HG02943 (cell line): ENCODE measurements around the gene OPCML.

Source experiments
- ATAC-seq: cut with Tn5 transposase; IDR thresholded peaks from one replicate; pipeline ENCODE4 v1.9.1; 2021; ENCODE audit warnings: mild to moderate bottlenecking, low read depth, moderate library complexity; ENCODE audit not compliant: unreplicated experiment

OPCML gene

GRCh38 chr11:133531971-133532651 lies at the start of gene OPCML:
OPCML (minus strand) TSS chr11:133532501.
- ATAC-seq = no peak

GRCh38 chr11:133581091-133581490 lies 48.8 kb upstream of the OPCML start:
- no peak for ATAC-seq

GRCh38 chr11:133579165-133580031 lies 47.1 kb upstream of the OPCML start:
- no peak for ATAC-seq

- no peak for ATAC-seq
Measured at GRCh38 chr11:133577403-133577802, 45.1 kb upstream of the OPCML start.

GRCh38 chr11:133576351-133576750 lies 44.0 kb upstream of the OPCML start:
- no peak for ATAC-seq

GRCh38 chr11:133573081-133573480 lies 40.8 kb upstream of the OPCML start:
- ATAC-seq = no peak

GRCh38 chr11:133570376-133570775 lies 38.1 kb upstream of the OPCML start:
- no peak for ATAC-seq

- ATAC-seq = no peak
Measured at GRCh38 chr11:133563505-133564025, 31.3 kb upstream of the OPCML start.

- no peak for ATAC-seq
Measured at GRCh38 chr11:133560472-133560855, 28.2 kb upstream of the OPCML start.

- no peak for ATAC-seq
Measured at GRCh38 chr11:133559833-133560471, 27.7 kb upstream of the OPCML start.

- no peak for ATAC-seq
Measured at GRCh38 chr11:133559382-133559781, 27.1 kb upstream of the OPCML start.

GRCh38 chr11:133555034-133555433 lies 22.7 kb upstream of the OPCML start:
- ATAC-seq = no peak

GRCh38 chr11:133553885-133554740 lies 21.8 kb upstream of the OPCML start:
- no peak for ATAC-seq

GRCh38 chr11:133552938-133553337 lies 20.6 kb upstream of the OPCML start:
- no peak for ATAC-seq

GRCh38 chr11:133551064-133551463 lies 18.8 kb upstream of the OPCML start:
- no peak for ATAC-seq

- no peak for ATAC-seq
Measured at GRCh38 chr11:133549826-133550225, 17.5 kb upstream of the OPCML start.

GRCh38 chr11:133548641-133549040 lies 16.3 kb upstream of the OPCML start:
- no peak for ATAC-seq

- no peak for ATAC-seq
Measured at GRCh38 chr11:133547808-133548494, 15.7 kb upstream of the OPCML start.

GRCh38 chr11:133545199-133545803 lies 13.0 kb upstream of the OPCML start:
- ATAC-seq = peak; percentile 53
